NCI-H345 (cell line): ENCODE measurements around the gene CTSV.
"Not testable (repeated sequence)": the region's sequence is repeated elsewhere in the genome, so short reads cannot be mapped to it uniquely, and the experiment has no call there.

ENCODE experiments used
- DNase-seq: peaks from one replicate; lab custom pipeline; 2025; lab: John Stamatoyannopoulos, UW

CTSV gene

GRCh38 chr9:97041898-97042297, 3.0 kb upstream of the CTSV start:
- DNase-seq, result no peak

- DNase-seq, result no peak
These were observed 545 bp upstream of the CTSV start for GRCh38 chr9:97039514-97039860.

GRCh38 chr9:97023505-97023904, 15.4 kb downstream of the CTSV start:
- DNase-seq, result not testable (repeated sequence)

GRCh38 chr9:97013151-97014132, 25.5 kb downstream of the CTSV start:
- peak; percentile 88 for DNase-seq

- not testable (repeated sequence) for DNase-seq
These were observed 26.3 kb downstream of the CTSV start for GRCh38 chr9:97012617-97013016.

- not testable (repeated sequence) for DNase-seq
These were observed 36.7 kb downstream of the CTSV start for GRCh38 chr9:97002195-97002594.

GRCh38 chr9:97001338-97001737, 37.6 kb downstream of the CTSV start:
- not testable (repeated sequence) for DNase-seq

GRCh38 chr9:97000139-97000787, 38.7 kb downstream of the CTSV start:
- DNase-seq, result not testable (repeated sequence)

- not testable (repeated sequence) for DNase-seq
These were observed 39.2 kb downstream of the CTSV start for GRCh38 chr9:96999733-97000132.

GRCh38 chr9:96997009-96997701, 41.8 kb downstream of the CTSV start:
- not testable (repeated sequence) for DNase-seq

GRCh38 chr9:96994531-96995016, 44.4 kb downstream of the CTSV start:
- DNase-seq, result not testable (repeated sequence)

GRCh38 chr9:96992303-96992702, 46.6 kb downstream of the CTSV start:
- not testable (repeated sequence) for DNase-seq

GRCh38 chr9:96989747-96990318, 49.1 kb downstream of the CTSV start:
- not testable (repeated sequence) for DNase-seq

- not testable (repeated sequence) for DNase-seq
These were observed 54.1 kb downstream of the CTSV start for GRCh38 chr9:96984887-96985286.

- DNase-seq, result not testable (repeated sequence)
These were observed 54.8 kb downstream of the CTSV start for GRCh38 chr9:96984139-96984538.

GRCh38 chr9:96983496-96984122, 55.3 kb downstream of the CTSV start:
- DNase-seq, result not testable (repeated sequence)
